H1 (cell line): ENCODE data around the gene SPI1. TPM values are rescaled to one million over a fixed set of nuclear protein-coding genes. Genes with fewer than 3 reads are reported as not detected.

Experiments
- CTCF ChIA-PET: fragments of 300-600 bp; sonication (Branson Sonifier 250); formaldehyde crosslinking; loops from one replicate; lab custom pipeline; 2021; ENCODE audit not compliant: partially characterized antibody; lab: Charles Lee
- POLR2A ChIA-PET: fragments of 300-600 bp; sonication (Branson Sonifier 250); formaldehyde crosslinking; loops from one replicate; lab custom pipeline; 2021; ENCODE audit warnings: inconsistent platforms; ENCODE audit not compliant: partially characterized antibody; lab: Charles Lee
- DNase-seq, 2 experiments: peaks; one replicate each; pipeline versions ENCODE4 v3.0.0 to v3.0.0-alpha.2; 2010 to 2022; ENCODE audit warnings: low spot score in 2 of 2, low read depth in 1 of 2, mixed read lengths in 1 of 2
- FAIRE-seq: peaks from 2 replicates; lab custom pipeline; 2011; peaks lifted over from hg19 to GRCh38; lab: Jason Lieb, UNC
- H2AFZ ChIP-seq: 2 replicates; pipeline ENCODE4 v1.8.1; 2012; ENCODE audit warnings: low read length, inconsistent platforms
- H2AK5ac ChIP-seq: 2 replicates; pipeline ENCODE4 v1.6.1; 2013; ENCODE audit warnings: low read depth, low read length
- H2BK120ac ChIP-seq: replicated peaks from 2 replicates; pipeline ENCODE3; 2013; ENCODE audit warnings: low read depth, low read length, inconsistent platforms
- H2BK12ac ChIP-seq: 2 replicates; pipeline ENCODE4 v1.6.1; 2013; ENCODE audit warnings: low read depth, low read length
- H2BK15ac ChIP-seq: 2 replicates; pipeline ENCODE4 v1.6.1; 2013; ENCODE audit warnings: low read length
- H2BK20ac ChIP-seq: 2 replicates; pipeline ENCODE4 v1.6.1; 2013; ENCODE audit warnings: low read length
- H2BK5ac ChIP-seq: 2 replicates; pipeline ENCODE4 v1.6.1; 2013; ENCODE audit warnings: low read depth, low read length
- H3K14ac ChIP-seq: 2 replicates; pipeline ENCODE4 v1.6.1; 2013; ENCODE audit warnings: inconsistent platforms; ENCODE audit not compliant: insufficient read length
- H3K18ac ChIP-seq: 2 replicates; pipeline ENCODE4 v1.6.1; 2013; ENCODE audit warnings: low read length; ENCODE audit errors: extremely low read depth
- H3K23ac ChIP-seq: 2 replicates; pipeline ENCODE4 v1.6.1; 2013; ENCODE audit warnings: inconsistent platforms; ENCODE audit not compliant: insufficient read length
- H3K23me2 ChIP-seq: 2 replicates; pipeline ENCODE4 v1.6.1; 2013; ENCODE audit warnings: low read depth, low read length
- H3K27ac ChIP-seq: 2 replicates; pipeline ENCODE4 v1.6.1; 2011; ENCODE audit warnings: low read depth, low read length, inconsistent platforms
- H3K27me3 ChIP-seq, 4 experiments: replicated peaks in 1 of 4; 1 replicate in 1 of 4; 2 replicates in 3 of 4; pipeline versions ENCODE4 v1.6.1 to v1.8.1; 2011 to 2013; ENCODE audit warnings: low read length in 3 of 4, mild to moderate bottlenecking in 3 of 4, inconsistent platforms in 2 of 4, mixed read lengths in 2 of 4, moderate library complexity in 1 of 4; ENCODE audit not compliant: control insufficient read depth in 3 of 4, insufficient read depth in 3 of 4; ENCODE audit errors: extremely low read depth in 1 of 4
- H3K36me3 ChIP-seq, 4 experiments: 2 replicates each; pipeline versions ENCODE4 v1.6.1 to v1.8.1; 2011 to 2013; ENCODE audit warnings: mild to moderate bottlenecking in 4 of 4, low read length in 3 of 4, moderate library complexity in 2 of 4, control low read depth in 1 of 4, inconsistent platforms in 1 of 4; ENCODE audit not compliant: insufficient read depth in 4 of 4, control insufficient read depth in 2 of 4
- H3K4ac ChIP-seq: replicated peaks from 2 replicates; pipeline ENCODE3; 2013; ENCODE audit warnings: low read length, low read depth, mixed read lengths, inconsistent platforms; ENCODE audit not compliant: insufficient read length
- H3K4me1 ChIP-seq, 4 experiments: replicated peaks in 1 of 4; 1 replicate in 1 of 4; 2 replicates in 3 of 4; pipeline versions ENCODE4 v1.6.1 to v1.8.1; 2011 to 2013; ENCODE audit warnings: low read length in 3 of 4, inconsistent platforms in 2 of 4, mixed read lengths in 1 of 4; ENCODE audit not compliant: insufficient read depth in 4 of 4, control insufficient read depth in 3 of 4
- H3K4me2 ChIP-seq, 2 experiments: 2 replicates each; pipeline versions ENCODE4 v1.6.1 to v1.8.1; 2011 to 2013; ENCODE audit warnings: low read depth in 2 of 2, low read length in 2 of 2, control low read depth in 1 of 2, inconsistent platforms in 1 of 2, mild to moderate bottlenecking in 1 of 2; ENCODE audit not compliant: insufficient read depth in 1 of 2
- H3K4me3 ChIP-seq, 4 experiments: fragments of 200-600, 300-600 bp in 1 of 4; sonication (generic), shearing (Covaris generic), sonication (Bioruptor Twin) in 1 of 4; 2 replicates each; pipeline versions ENCODE4 v1.5.1 to v1.8.1; 2011 to 2016; ENCODE audit warnings: low read length in 4 of 4, low read depth in 3 of 4, control low read depth in 2 of 4, inconsistent platforms in 2 of 4, mild to moderate bottlenecking in 2 of 4, mixed read lengths in 1 of 4, moderate library complexity in 1 of 4; ENCODE audit not compliant: insufficient read depth in 2 of 4; ENCODE audit errors: extremely low read depth in 1 of 4
- H3K56ac ChIP-seq: replicated peaks from 2 replicates; pipeline ENCODE3; 2013; ENCODE audit warnings: low read depth, mild to moderate bottlenecking, mixed read lengths, low read length, inconsistent platforms; ENCODE audit not compliant: insufficient read length
- H3K79me1 ChIP-seq: 2 replicates; pipeline ENCODE4 v1.6.1; 2013; ENCODE audit warnings: low read depth, low read length, control low read depth
- H3K79me2 ChIP-seq, 2 experiments: 2 replicates each; pipeline versions ENCODE4 v1.6.1 to v1.8.1; 2012 to 2013; ENCODE audit warnings: low read length in 2 of 2, mild to moderate bottlenecking in 2 of 2, inconsistent platforms in 1 of 2; ENCODE audit not compliant: insufficient read depth in 2 of 2, control insufficient read depth in 1 of 2
- H3K9ac ChIP-seq, 4 experiments: replicated peaks in 1 of 4; 1 replicate in 1 of 4; 2 replicates in 3 of 4; pipeline versions ENCODE4 v1.6.1 to v1.8.1; 2011 to 2013; ENCODE audit warnings: low read depth in 3 of 4, low read length in 3 of 4, control low read depth in 2 of 4, mild to moderate bottlenecking in 2 of 4, moderate library complexity in 2 of 4, inconsistent platforms in 1 of 4; ENCODE audit errors: extremely low read depth in 1 of 4
- H3K9me3 ChIP-seq, 2 experiments: 2 replicates each; pipeline versions ENCODE4 v1.6.1 to v1.8.1; 2012 to 2013; ENCODE audit warnings: mild to moderate bottlenecking in 2 of 2, moderate library complexity in 2 of 2, control low read depth in 1 of 2, inconsistent platforms in 1 of 2, low read depth in 1 of 2, low read length in 1 of 2, mixed read lengths in 1 of 2; ENCODE audit not compliant: insufficient read depth in 2 of 2
- H4K20me1 ChIP-seq, 2 experiments: replicated peaks in 1 of 2; 2 replicates each; pipeline versions ENCODE3 to v1.8.1; 2011 to 2013; ENCODE audit warnings: inconsistent platforms in 2 of 2, low read length in 2 of 2, mild to moderate bottlenecking in 1 of 2; ENCODE audit not compliant: insufficient read depth in 2 of 2, control insufficient read depth in 1 of 2
- H4K5ac ChIP-seq: 2 replicates; pipeline ENCODE4 v1.6.1; 2013; ENCODE audit warnings: low read length, low read depth, mixed read lengths, inconsistent platforms; ENCODE audit not compliant: insufficient read length
- H4K8ac ChIP-seq: 2 replicates; pipeline ENCODE4 v1.8.0; 2013; ENCODE audit warnings: mild to moderate bottlenecking, moderate library complexity, low read length, inconsistent platforms; ENCODE audit not compliant: insufficient read depth; ENCODE audit errors: extremely low read depth
- H4K91ac ChIP-seq: replicated peaks from 2 replicates; pipeline ENCODE3; 2013; ENCODE audit warnings: low read length, mixed read lengths, inconsistent platforms; ENCODE audit not compliant: insufficient read length
- ATF3 ChIP-seq: IDR thresholded peaks from 2 replicates; pipeline ENCODE4 v1.6.1; 2011; ENCODE audit warnings: low read depth, mild to moderate bottlenecking, low read length; ENCODE audit not compliant: insufficient read depth
- CEBPB ChIP-seq: IDR thresholded peaks from 2 replicates; pipeline ENCODE4 v1.6.1; 2012; ENCODE audit warnings: low read depth, low read length
- SIRT6 ChIP-seq: IDR thresholded peaks from one replicate; pipeline ENCODE4 v1.7.1; 2012; ENCODE audit warnings: low read length, inconsistent platforms
- TCF12 ChIP-seq: IDR thresholded peaks from 2 replicates; pipeline ENCODE4 v1.6.1; 2011; ENCODE audit warnings: low read depth, mild to moderate bottlenecking, low read length
- TEAD4 ChIP-seq: IDR thresholded peaks from 2 replicates; pipeline ENCODE4 v1.6.1; 2012; ENCODE audit warnings: low read depth, low read length, inconsistent platforms, mixed read lengths
- WGBS, 2 experiments: shearing (Covaris generic) in 1 of 2; methylation state at CpG; one replicate each; pipeline versions ENCODE4 v1.1.6 to v1.1.7; 2013 to 2015; ENCODE audit warnings: low lambda C conversion rate in 2 of 2, mixed read lengths in 2 of 2, inconsistent platforms in 1 of 2, low coverage in 1 of 2, missing lambda C conversion rate in 1 of 2; ENCODE audit not compliant: insufficient replicate concordance in 2 of 2, insufficient coverage in 1 of 2, insufficient read length in 1 of 2; ENCODE audit errors: extremely low coverage in 1 of 2, missing lambda C conversion rate in 1 of 2; 5-methylcytosine and 5-hydroxymethylcytosine counted together
- polyA plus RNA-seq, 7 experiments: library from polyadenylated mRNA; depleted of rRNA in 3 of 7; stranded (reverse) in 5 of 7; unstranded in 2 of 7; fragments of >200 nt in 5 of 7; fragments of 200-250 nt in 2 of 7; gene quantifications; 1 replicate in 5 of 7; 2 replicates in 1 of 7; 4 replicates in 1 of 7; pipeline versions ENCODE4 v1.2.1 to v1.2.3, GENCODE V29; 2011 to 2013; ENCODE audit warnings: missing spikeins in 2 of 7, mixed read lengths in 2 of 7
- total RNA-seq: library from RNA; stranded (reverse); fragmentation: NEBNext Ultra II Directional; extraction: Animal tissue kit (Norgen Biotek cat#: 25700); gene quantifications from 2 replicates; pipeline ENCODE4 v1.2.1, GENCODE V29; 2021

The SPI1 gene
- total and polyA plus RNA-seq, 2 of the 8 experiments (the other 6 are each of a cell fraction or from before 2014, with no cell fraction given) = 0.12 TPM; not detected in 1

GRCh38 chr11:47337229-47337924 lies 41.0 kb downstream of the SPI1 start:
- Histone ChIP-seq H3K4me1 (no peaks in the 10 kb centered on the region), H2BK12ac (no peak overlapping the region), H3K14ac (no peak overlapping the region), H4K20me1 (peaks cover 0 to 3% of the 10 kb centered on the region in 2 experiments), H3K4ac (no peak overlapping the region), H3K79me2 (no peaks in the 10 kb centered on the region), H2BK20ac (no peak overlapping the region), H3K23ac (no peak overlapping the region), H3K4me2 (no peak overlapping the region), H2BK15ac (no peak overlapping the region), H2AFZ (no peak overlapping the region), H2AK5ac (no peak overlapping the region), H2BK120ac (no peak overlapping the region), H3K79me1 (no peaks in the 10 kb centered on the region), H4K5ac (no peak overlapping the region), H4K91ac (no peak overlapping the region), H3K27me3 (no peaks in the 10 kb centered on the region), H3K9ac (no peak overlapping the region), H3K9me3 (no peaks in the 10 kb centered on the region), H3K4me3 (no peak overlapping the region), H3K56ac (no peak overlapping the region), H4K8ac (no peak overlapping the region; the same call in 1 of the 2 replicates), H3K36me3 (no peaks in the 10 kb centered on the region), H3K23me2 (peaks cover 2% of the 10 kb centered on the region; the same call in 1 of the 2 replicates), H3K18ac (no peak overlapping the region), H3K27ac (no peak overlapping the region), H2BK5ac (no peak overlapping the region)
- TF ChIP-seq ATF3 (no peak), TEAD4 (no peak), CEBPB (no peak), SIRT6 (no peak), TCF12 (no peak)
- CTCF ChIA-PET = interaction anchor here (0.9 to 1.9 kb wide), 4 partner anchors 9 to 37 kb away, joined by 3 to 10 read pairs (median 3); no protein-coding TSS in a partner anchor
- POLR2A ChIA-PET = no interaction called here
- DNase-seq (no peak), FAIRE-seq (no peak)
- WGBS, 2 experiments = 90% methylated on average over 33 of the region's 34 CpGs; no CpG with 5 or more reads in 1 of the 2 experiments
